Fibroblast of mammary gland (primary cell): Measurements from ENCODE around the gene GAS2L1.
A peak's percentile ranks its signal among the peaks of the same experiment; 100 is the strongest.

ENCODE experiments used
- DNase-seq: peaks from one replicate; pipeline ENCODE4 v3.0.0-alpha.2; 2010; ENCODE audit warnings: low read depth
- H3K4me3 ChIP-seq: 2 replicates; pipeline ENCODE4 v1.5.1; 2011; ENCODE audit warnings: low read depth, mild to moderate bottlenecking, low read length, moderate library complexity; ENCODE audit not compliant: control insufficient read depth
- CTCF ChIP-seq: conservative IDR thresholded peaks from 2 replicates; pipeline ENCODE4 v1.5.1; 2011; ENCODE audit warnings: low read depth, low read length, inconsistent platforms; ENCODE audit not compliant: control insufficient read depth, insufficient read depth

GAS2L1 gene

DNA sequence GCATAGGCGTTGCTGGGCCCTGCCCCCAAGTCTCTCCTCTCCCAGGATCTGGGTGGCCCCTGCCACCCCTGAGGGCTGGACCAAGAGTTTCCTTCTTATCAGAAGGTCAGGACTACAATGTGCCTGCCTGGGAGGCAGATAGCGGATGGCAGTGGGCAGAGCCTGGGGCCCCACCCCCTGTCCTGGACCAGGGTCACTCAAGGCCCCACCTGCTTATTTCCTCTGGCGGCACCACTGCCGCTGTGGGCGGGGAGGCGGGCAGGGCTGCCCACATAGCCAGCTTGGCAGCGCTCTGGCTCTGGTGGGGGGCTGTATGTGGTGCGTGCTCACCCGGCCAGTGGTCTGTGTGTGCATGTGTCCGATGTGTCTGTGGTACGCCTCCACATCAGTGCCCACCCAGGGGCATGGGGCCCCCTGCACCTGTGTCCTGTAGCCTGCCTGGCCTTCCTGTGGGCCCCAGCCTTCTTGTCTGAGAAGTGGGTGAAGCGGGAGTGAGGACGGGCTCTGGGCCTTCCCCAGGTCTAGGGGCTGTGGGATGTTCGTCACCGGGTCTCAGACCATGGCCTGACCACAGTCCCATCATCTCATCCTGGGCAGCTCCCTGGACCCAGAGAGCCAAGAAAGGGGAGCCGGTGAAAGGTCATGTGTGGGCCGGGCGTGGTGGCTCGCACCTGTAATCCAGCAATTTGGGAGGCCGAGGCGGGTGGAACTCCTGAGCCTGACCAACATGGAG, 3.0 kb downstream of the GAS2L1 start:
- TF ChIP-seq CTCF, result no peak
- DNase-seq, result no peak
- no peak overlapping the region for H3K4me3 ChIP-seq

DNA sequence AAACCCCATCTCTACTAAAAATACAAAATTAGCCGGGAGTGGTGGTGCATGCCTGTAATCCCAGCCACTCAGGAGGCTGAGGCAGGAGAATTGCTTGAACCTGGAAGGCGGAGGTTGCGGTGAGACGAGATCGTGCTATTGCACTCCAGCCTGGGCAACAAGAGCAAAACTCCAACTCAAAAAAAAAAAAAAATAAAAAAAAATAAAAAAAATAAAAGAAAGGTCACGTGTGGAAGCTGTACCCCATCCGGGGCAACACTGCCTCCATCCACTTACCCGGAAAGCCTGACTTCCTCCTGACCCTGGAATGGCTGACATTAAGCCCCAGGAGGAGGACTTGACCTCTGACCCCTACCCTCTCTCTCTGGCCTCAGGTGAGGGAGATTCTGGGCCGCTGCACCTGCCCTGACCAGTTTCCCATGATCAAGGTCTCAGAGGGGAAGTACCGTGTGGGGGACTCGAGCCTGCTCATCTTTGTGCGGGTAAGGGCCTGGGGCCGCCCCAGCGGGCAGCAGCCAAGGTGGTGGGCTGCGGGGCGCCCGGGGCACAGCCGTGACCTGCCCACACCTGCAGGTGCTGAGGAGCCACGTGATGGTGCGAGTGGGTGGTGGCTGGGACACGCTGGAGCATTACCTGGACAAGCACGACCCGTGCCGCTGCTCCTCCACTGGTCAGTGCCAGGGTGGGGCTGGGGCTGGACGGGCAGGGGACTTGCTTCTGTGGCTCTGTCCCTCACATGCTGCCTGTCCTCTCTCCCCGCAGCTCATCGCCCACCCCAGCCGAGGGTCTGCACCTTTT, 3.8 kb downstream of the GAS2L1 start:
- no peak for DNase-seq
- no peak overlapping the region for H3K4me3 ChIP-seq

DNA sequence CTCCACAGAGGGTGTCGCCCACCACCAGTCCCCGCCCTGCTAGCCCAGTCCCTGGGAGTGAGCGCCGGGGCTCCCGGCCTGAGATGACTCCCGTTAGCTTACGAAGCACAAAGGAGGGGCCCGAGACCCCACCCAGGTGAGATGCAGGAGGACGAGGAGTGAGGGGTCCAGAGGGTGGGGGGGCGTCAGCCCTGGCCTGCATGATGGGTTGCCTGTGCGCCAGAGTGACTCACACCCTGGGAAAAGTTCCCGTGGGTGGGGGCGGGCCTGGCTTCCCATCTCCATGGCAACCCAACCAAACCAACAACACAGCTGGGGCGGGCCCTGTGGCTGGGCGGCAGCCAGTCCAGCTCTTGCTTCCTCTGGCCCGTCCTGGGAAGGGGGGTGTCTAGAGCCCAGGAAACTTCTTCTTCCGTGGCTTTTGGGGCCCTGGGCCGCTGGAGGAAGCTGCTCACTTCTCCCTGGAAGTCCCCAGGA, 4.5 kb downstream of the GAS2L1 start:
- H3K4me3 ChIP-seq, result no peak overlapping the region
- TF ChIP-seq CTCF, result no peak
- DNase-seq, result peak; percentile 96

More for the DNA sequence above, 3.8 kb downstream of the GAS2L1 start:
- TF ChIP-seq CTCF, result no peak

DNA sequence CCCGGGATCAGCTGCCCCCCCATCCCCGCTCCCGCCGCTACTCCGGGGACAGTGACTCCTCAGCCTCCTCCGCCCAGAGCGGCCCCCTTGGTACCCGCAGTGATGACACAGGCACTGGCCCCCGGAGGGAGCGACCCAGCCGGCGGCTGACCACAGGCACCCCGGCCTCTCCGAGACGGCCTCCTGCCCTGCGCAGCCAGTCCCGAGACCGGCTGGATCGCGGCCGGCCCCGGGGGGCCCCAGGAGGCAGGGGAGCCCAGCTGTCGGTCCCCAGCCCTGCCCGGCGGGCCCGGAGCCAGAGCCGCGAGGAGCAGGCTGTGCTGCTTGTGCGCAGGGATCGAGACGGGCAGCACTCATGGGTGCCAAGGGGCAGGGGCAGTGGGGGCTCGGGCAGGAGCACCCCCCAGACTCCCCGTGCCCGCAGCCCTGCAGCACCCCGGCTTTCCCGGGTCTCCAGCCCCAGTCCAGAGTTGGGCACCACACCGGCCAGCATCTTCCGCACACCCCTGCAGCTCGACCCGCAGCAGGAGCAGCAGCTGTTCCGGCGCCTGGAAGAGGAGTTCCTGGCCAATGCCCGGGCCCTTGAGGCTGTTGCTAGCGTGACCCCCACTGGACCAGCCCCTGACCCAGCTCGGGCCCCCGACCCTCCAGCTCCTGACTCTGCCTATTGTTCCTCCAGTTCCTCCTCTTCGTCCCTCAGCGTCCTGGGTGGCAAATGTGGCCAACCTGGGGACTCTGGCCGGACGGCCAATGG, 5.2 kb downstream of the GAS2L1 start:
- DNase-seq, result no peak
- no peak for TF ChIP-seq CTCF
- no peak overlapping the region for H3K4me3 ChIP-seq

- TF ChIP-seq CTCF, result no peak
- no peak overlapping the region for H3K4me3 ChIP-seq
- no peak for DNase-seq
These were observed 6.0 kb downstream of the GAS2L1 start for GRCh38 chr22:29312218-29313125.

DNA sequence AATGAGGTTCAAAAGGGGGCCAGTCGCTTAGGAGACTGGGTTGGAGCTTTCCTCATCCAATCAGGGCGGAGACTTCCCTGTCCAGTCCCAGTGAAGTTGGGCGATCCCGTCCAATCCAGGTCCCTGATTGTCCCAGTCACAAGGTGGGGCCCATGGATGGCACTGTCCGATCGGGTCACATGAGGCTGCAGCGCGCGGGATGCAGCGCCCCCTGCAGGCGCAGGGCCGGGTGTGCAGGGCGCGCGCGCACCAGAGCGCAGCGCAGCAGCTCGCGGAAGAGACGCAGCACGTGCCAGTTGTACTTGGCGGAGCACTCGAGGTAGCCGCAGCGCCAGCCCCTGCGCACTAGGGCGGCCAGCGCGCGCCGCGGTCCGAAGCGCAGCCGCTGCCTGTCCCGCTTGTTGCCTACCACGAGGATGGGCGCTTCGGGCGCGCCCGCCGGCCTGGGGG, 6.7 kb downstream of the GAS2L1 start:
- no peak overlapping the region for H3K4me3 ChIP-seq
- TF ChIP-seq CTCF, result peak; percentile 45
- peak; percentile 56 for DNase-seq
